Tibial artery (tissue), 4 donors: Measurements from ENCODE around the gene ENTPD6.
A peak's percentile ranks its signal among the peaks of the same experiment; 100 is the strongest.

Experiments used
- DNase-seq, 2 donors: peaks; one replicate each; pipeline ENCODE4 v3.0.0-alpha.2; 2019
- H3K27ac ChIP-seq, 2 donors: fragments of 200-600 bp; sonication (generic) in 1 of 2; 1 replicate in 1 of 2; 2 replicates in 1 of 2; pipeline ENCODE4 v1.5.1; 2018 to 2019; ENCODE audit warnings: mild to moderate bottlenecking in 1 of 2
- H3K27me3 ChIP-seq, 2 donors: fragments of 200-600 bp; sonication (generic) in 1 of 2; one replicate each; pipeline versions ENCODE4 v1.5.1 to v1.6.0; 2016 to 2019
- H3K36me3 ChIP-seq, 3 donors: fragments of 200-600 bp; sonication (generic) in 2 of 3; one replicate each; pipeline ENCODE4 v1.5.1; 2016 to 2019; ENCODE audit warnings: mild to moderate bottlenecking in 2 of 3
- H3K4me1 ChIP-seq, 4 donors: fragments of 200-600 bp; sonication (generic) in 2 of 4; 1 replicate in 3 of 4; 2 replicates in 1 of 4; pipeline ENCODE4 v1.5.1; 2016 to 2019
- H3K4me3 ChIP-seq, 2 donors: fragments of 200-600 bp; sonication (generic) in 1 of 2; 1 replicate in 1 of 2; 2 replicates in 1 of 2; pipeline ENCODE4 v1.5.1; 2018 to 2019; ENCODE audit warnings: mild to moderate bottlenecking in 2 of 2
- H3K9me3 ChIP-seq, 3 donors: fragments of 200-600 bp; sonication (generic) in 1 of 3; one replicate each; pipeline ENCODE4 v1.5.1; 2016 to 2019
- intact Hi-C: fragments of 100-400 bp; cut with DNase I; formaldehyde crosslinking; loops from one replicate; pipeline ENCODE4 v1.15.0; 2023; ENCODE audit warnings: low total_unique reads
- TF ChIP-seq, protein P1 (sequence below), 2 experiments: fragments of 200-600 bp in 1 of 2; fragments of 450-650 bp in 1 of 2; IDR thresholded peaks; one replicate each; pipeline ENCODE4 v1.5.1; 2017 to 2019; ENCODE audit warnings: antibody characterized with exemption in 2 of 2, mild to moderate bottlenecking in 1 of 2, moderate library complexity in 1 of 2

Gene ENTPD6

DNA sequence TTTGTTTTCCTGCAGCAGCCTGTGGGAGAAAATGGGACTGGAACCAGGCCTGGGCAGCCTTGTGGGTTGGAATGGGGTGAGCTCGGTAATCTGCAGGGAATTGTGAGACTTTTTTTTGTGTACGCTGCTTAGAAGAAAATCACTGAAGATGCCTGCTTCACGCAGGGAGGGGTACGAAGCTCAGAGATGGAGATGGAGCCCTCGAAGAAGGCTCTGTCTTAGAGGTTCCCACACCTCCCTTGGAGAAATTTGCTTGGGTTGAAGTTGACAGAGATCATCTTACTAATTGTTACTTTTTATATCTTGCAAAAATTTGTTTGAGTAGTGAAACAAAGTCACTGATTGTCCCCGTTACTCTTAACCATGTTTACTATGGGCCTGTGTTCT, 53.3 kb downstream of the ENTPD6 start:
- Histone ChIP-seq H3K4me1 (peaks cover 4 to 52% (median 44%) of the 10 kb centered on the region in 4 donors), H3K36me3 (no peaks in the 10 kb centered on the region), H3K27me3 (no peaks in the 10 kb centered on the region), H3K27ac (peak overlapping the region; percentile 98 to 99), H3K9me3 (no peaks in the 10 kb centered on the region), H3K4me3 (peak overlapping the region; percentile 81 to 92)
- DNase-seq: no peak
- TF ChIP-seq, protein P1, sequence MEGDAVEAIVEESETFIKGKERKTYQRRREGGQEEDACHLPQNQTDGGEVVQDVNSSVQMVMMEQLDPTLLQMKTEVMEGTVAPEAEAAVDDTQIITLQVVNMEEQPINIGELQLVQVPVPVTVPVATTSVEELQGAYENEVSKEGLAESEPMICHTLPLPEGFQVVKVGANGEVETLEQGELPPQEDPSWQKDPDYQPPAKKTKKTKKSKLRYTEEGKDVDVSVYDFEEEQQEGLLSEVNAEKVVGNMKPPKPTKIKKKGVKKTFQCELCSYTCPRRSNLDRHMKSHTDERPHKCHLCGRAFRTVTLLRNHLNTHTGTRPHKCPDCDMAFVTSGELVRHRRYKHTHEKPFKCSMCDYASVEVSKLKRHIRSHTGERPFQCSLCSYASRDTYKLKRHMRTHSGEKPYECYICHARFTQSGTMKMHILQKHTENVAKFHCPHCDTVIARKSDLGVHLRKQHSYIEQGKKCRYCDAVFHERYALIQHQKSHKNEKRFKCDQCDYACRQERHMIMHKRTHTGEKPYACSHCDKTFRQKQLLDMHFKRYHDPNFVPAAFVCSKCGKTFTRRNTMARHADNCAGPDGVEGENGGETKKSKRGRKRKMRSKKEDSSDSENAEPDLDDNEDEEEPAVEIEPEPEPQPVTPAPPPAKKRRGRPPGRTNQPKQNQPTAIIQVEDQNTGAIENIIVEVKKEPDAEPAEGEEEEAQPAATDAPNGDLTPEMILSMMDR (IDR thresholded peaks at IDR 0.05): no peak
- intact Hi-C loops: loop anchor here (5.0 kb wide), 2 partner anchors 51 to 171 kb away; partner anchors contain the start of gene ENTPD6

DNA sequence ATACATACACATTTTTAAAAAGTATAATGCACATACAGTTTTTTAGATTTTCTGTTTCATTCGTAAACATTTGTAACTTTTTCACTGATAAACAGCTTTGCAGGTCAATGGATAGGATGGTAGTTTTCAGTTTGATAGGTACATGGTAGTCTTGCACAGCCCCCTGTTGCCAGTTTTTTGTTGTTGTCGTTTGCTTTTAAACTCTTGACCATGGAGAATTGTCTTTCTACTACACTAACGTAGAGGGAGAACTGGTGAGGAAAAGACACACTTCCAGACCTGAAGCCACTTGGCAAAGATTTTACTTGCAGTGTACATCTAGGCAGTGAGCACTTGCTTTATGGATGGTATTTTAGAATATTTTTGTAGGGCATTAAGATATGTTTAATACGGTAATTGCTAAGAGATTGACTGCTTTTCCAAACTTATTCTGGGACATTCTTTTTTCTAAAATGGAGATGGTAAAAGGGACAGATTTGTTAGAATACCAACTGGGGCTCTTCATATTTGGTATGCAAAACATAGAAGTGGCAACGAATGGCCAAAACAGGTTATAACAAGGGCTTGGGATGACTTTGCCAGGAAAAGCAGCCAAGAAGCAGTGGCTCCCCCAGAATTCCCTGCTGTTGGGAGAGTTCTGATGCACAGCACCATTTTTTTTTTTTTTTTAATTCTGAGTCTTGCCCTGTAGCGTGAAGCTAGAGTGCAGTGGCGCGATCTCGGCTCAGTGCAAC, 53.9 kb downstream of the ENTPD6 start:
- Histone ChIP-seq H3K4me1 (peaks cover 4 to 58% (median 47%) of the 10 kb centered on the region in 4 donors), H3K36me3 (no peaks in the 10 kb centered on the region), H3K4me3 (peak overlapping the region; percentile 81 to 92), H3K9me3 (no peaks in the 10 kb centered on the region), H3K27ac (peak overlapping the region; percentile 98 to 99), H3K27me3 (no peaks in the 10 kb centered on the region)
- DNase-seq: peak in 1 of 2 donors; percentile 78
- intact Hi-C loops: loop anchor here (5.0 kb wide), 2 partner anchors 52 to 172 kb away; partner anchors contain the start of gene ENTPD6
- TF ChIP-seq, protein P1 (IDR thresholded peaks at IDR 0.05): no peak

DNA sequence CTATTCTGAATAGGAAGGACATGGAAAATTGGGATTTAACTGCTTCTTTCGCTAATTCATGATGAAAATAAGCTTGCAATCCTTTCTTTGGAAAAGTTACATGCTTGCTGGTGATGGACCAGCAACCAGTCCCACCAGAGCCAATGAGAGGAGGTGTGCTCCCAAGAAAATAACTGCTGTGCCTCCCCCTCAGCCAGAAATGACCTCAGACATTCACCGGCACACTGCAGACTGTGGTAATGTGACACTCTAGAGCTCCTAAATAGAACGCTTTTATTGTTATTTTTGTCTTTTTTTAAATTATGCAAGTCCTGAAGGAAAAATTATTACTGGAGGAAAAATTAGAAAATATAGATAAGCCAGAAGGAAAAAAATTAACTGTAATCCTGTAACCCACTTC, 55.0 kb downstream of the ENTPD6 start:
- Histone ChIP-seq H3K9me3 (no peaks in the 10 kb centered on the region), H3K4me3 (peak overlapping the region; percentile 81 to 92), H3K27me3 (no peaks in the 10 kb centered on the region), H3K4me1 (peaks cover 4 to 70% (median 59%) of the 10 kb centered on the region in 4 donors), H3K36me3 (no peaks in the 10 kb centered on the region), H3K27ac (peak overlapping the region; percentile 98 to 99)
- TF ChIP-seq, protein P1 (IDR thresholded peaks at IDR 0.05): no peak
- DNase-seq: peak in 1 of 2 donors; percentile 48
- intact Hi-C loops: loop anchor here (5.0 to 10.0 kb wide), 2 partner anchors 193 to 256 kb away; partner anchors contain the start of genes ACSS1 and APMAP

DNA sequence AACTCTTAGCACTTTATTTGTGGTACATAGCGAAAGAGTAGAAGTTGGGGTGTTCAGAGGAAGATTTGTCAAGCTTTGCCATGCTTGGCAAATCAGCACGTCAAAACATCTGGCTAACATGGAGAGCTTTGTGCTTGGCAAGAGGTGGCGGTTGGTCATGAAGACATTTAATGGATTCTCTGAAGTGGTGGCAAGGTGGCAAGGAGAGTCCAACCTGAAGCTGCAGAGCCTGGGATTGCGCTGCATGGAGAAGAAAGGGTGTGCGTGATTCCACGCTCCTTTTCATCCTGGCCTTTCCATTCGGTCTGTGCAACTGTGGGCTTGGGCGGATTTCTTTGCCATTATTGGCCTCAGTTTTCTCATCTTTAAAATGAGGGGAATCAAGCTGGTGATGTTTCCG, 55.5 kb downstream of the ENTPD6 start:
- Histone ChIP-seq H3K27me3 (no peaks in the 10 kb centered on the region), H3K36me3 (no peaks in the 10 kb centered on the region), H3K4me1 (peaks cover 4 to 75% (median 64%) of the 10 kb centered on the region in 4 donors), H3K9me3 (no peaks in the 10 kb centered on the region), H3K27ac (peak overlapping the region in 1 of 2 donors; percentile 99), H3K4me3 (peak overlapping the region; percentile 81 to 92)
- TF ChIP-seq, protein P1 (IDR thresholded peaks at IDR 0.05): no peak
- no peak for DNase-seq
- intact Hi-C loops: loop anchor here (5.0 to 10.0 kb wide), 2 partner anchors 194 to 256 kb away; partner anchors contain the start of genes ACSS1 and APMAP

DNA sequence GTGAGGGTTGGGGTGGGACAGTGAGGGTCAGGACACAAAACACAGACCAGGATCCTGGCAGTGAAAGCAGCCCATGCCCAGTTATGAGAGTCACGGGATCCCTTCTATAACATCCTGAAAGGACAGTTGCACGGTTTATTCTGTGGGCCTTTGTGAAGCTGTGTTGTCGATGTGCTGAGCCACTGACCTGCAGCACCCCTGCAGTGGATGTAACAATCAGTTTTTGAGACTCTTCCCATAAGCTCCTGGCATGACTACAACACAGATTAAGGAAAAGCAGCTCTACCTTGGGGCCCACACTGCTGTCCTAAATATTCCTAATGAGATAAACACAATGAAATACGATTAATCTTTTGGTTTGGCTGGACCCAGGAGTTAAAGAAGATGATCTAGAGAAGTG, 56.0 kb downstream of the ENTPD6 start:
- intact Hi-C loops: loop anchor here (5.0 to 10.0 kb wide), 2 partner anchors 194 to 257 kb away; partner anchors contain the start of genes ACSS1 and APMAP
- Histone ChIP-seq H3K27me3 (no peaks in the 10 kb centered on the region), H3K4me1 (peaks cover 4 to 77% (median 65%) of the 10 kb centered on the region in 4 donors), H3K4me3 (no peak overlapping the region), H3K36me3 (no peaks in the 10 kb centered on the region), H3K9me3 (no peaks in the 10 kb centered on the region), H3K27ac (peak overlapping the region; percentile 10 to 99)
- TF ChIP-seq, protein P1 (IDR thresholded peaks at IDR 0.05): no peak
- DNase-seq: peak in 1 of 2 donors; percentile 56
